Activated CD8-positive, alpha-beta T cell treated with anti-CD3 and anti-CD28 coated beads, Interleukin-2, amount 10 ng/mL, durations not matched to agents 7 days and 5 days (primary cell): Measurements from ENCODE around the gene SEC14L2. TPM values are rescaled to one million over a fixed set of nuclear protein-coding genes. Genes with fewer than 3 reads are reported as not detected.
"Not testable (repeated sequence)": the region's sequence is repeated elsewhere in the genome, so short reads cannot be mapped to it uniquely, and the experiment has no call there.

ENCODE experiments used
- ATAC-seq: fragments of 150-1000 bp; cut with Tn5 transposase; one replicate; pipeline ENCODE4 v1.10.0; 2021; ENCODE audit warnings: moderate library complexity
- CTCF ChIA-PET: fragments of 350-600 bp; sonication (Branson Sonifier 250); formaldehyde crosslinking; loops from one replicate; lab custom pipeline; 2021; ENCODE audit warnings: antibody characterized with exemption; lab: Charles Lee
- POLR2A ChIA-PET: fragments of 350-600 bp; sonication (Branson Sonifier 250); formaldehyde crosslinking; loops from one replicate; lab custom pipeline; 2021; ENCODE audit warnings: antibody characterized with exemption; lab: Charles Lee
- DNase-seq: peaks from one replicate; pipeline ENCODE4 v3.0.0-alpha.2; 2020
- H3K27ac Mint-ChIP-seq: one replicate; pipeline ENCODE4 v1.8.0; 2021; ENCODE audit warnings: mild to moderate bottlenecking, mixed read lengths
- H3K27me3 Mint-ChIP-seq: one replicate; pipeline ENCODE4 v1.8.0; 2021; ENCODE audit warnings: low read depth, mixed read lengths
- H3K36me3 Mint-ChIP-seq: one replicate; pipeline ENCODE4 v1.8.0; 2021; ENCODE audit warnings: low read depth, mixed read lengths
- H3K4me1 Mint-ChIP-seq: one replicate; pipeline ENCODE4 v1.8.0; 2021; ENCODE audit warnings: low read depth, mixed read lengths
- H3K4me3 Mint-ChIP-seq: one replicate; pipeline ENCODE4 v1.8.0; 2021; ENCODE audit warnings: mild to moderate bottlenecking, mixed read lengths
- H3K9me3 Mint-ChIP-seq: one replicate; pipeline ENCODE4 v1.8.0; 2022; ENCODE audit warnings: mixed read lengths; ENCODE audit not compliant: insufficient read depth
- total RNA-seq, 2 experiments: library from RNA; stranded (reverse); gene quantifications; one replicate each; pipeline ENCODE4 v1.2.3, GENCODE V29; 2021

SEC14L2 gene
- total RNA-seq, 2 experiments from 2014 or later, result 9.7 to 13.1 TPM

GRCh38 chr22:30393322-30393680 lies 3.5 kb upstream of the SEC14L2 start:
- ChIA-PET POLR2A (interaction anchor here (0.7 to 2.8 kb wide), 2 partner anchors 31 to 179 kb away, joined by 4 to 18 read pairs; partner anchors contain the start of gene MTFP1), CTCF (interaction anchor here (1.9 to 17.8 kb wide), 4 partner anchors 31 to 103 kb away, joined by 8 to 346 read pairs (median 110); partner anchors contain the start of genes CASTOR1 and MTFP1)
- Mint-ChIP-seq H3K27me3 (no peaks in the 10 kb centered on the region), H3K27ac (peak overlapping the region; percentile 76), H3K4me3 (no peak overlapping the region), H3K4me1 (peaks cover 57% of the 10 kb centered on the region), H3K9me3 (no peaks in the 10 kb centered on the region), H3K36me3 (no peaks in the 10 kb centered on the region)
- DNase-seq (no peak), ATAC-seq (no peak)

GRCh38 chr22:30393885-30394284 lies 2.9 kb upstream of the SEC14L2 start:
- POLR2A ChIA-PET, result interaction anchor here (2.8 kb wide), 1 partner anchor 31 kb away, joined by 18 read pairs; the partner anchor contains the start of gene MTFP1
- no peak overlapping the region for H3K27ac Mint-ChIP-seq
- H3K27me3 Mint-ChIP-seq, result no peaks in the 10 kb centered on the region
- H3K9me3 Mint-ChIP-seq, result no peaks in the 10 kb centered on the region
- peaks cover 62% of the 10 kb centered on the region for H3K4me1 Mint-ChIP-seq
- H3K4me3 Mint-ChIP-seq, result no peak overlapping the region
- no peak for ATAC-seq
- no peak for DNase-seq
- H3K36me3 Mint-ChIP-seq, result no peaks in the 10 kb centered on the region
- CTCF ChIA-PET, result interaction anchor here (4.7 to 17.8 kb wide), 3 partner anchors 30 to 104 kb away, joined by 54 to 346 read pairs (median 166); partner anchors contain the start of genes CASTOR1 and MTFP1

GRCh38 chr22:30397656-30398635 lies 1.1 kb downstream of the SEC14L2 start:
- Mint-ChIP-seq H3K27ac (peak overlapping the region; percentile 20), H3K4me3 (peak overlapping the region; percentile 90), H3K4me1 (peaks cover 46% of the 10 kb centered on the region), H3K36me3 (peaks cover 6% of the 10 kb centered on the region), H3K9me3 (no peaks in the 10 kb centered on the region), H3K27me3 (no peaks in the 10 kb centered on the region)
- ChIA-PET CTCF (interaction anchor here (1.0 to 17.8 kb wide), 11 partner anchors 7 to 108 kb away, joined by 3 to 346 read pairs (median 4); partner anchors contain the start of genes CASTOR1, MTFP1 and RNF215), POLR2A (interaction anchor here (0.8 to 2.0 kb wide), 3 partner anchors 16 to 41 kb away, joined by 3 to 9 read pairs (median 8); no protein-coding TSS in a partner anchor)
- no peak for ATAC-seq
- DNase-seq, result no peak

- ChIA-PET CTCF (interaction anchor here (0.6 to 17.8 kb wide), 6 partner anchors 8 to 109 kb away, joined by 3 to 346 read pairs (median 4); partner anchors contain the start of genes CASTOR1 and MTFP1), POLR2A (interaction anchor here (0.8 to 2.0 kb wide), 3 partner anchors 22 to 40 kb away, joined by 3 to 8 read pairs (median 3); no protein-coding TSS in a partner anchor)
- peak overlapping the region; percentile 26 for H3K27ac Mint-ChIP-seq
- peaks cover 7% of the 10 kb centered on the region for H3K36me3 Mint-ChIP-seq
- peak overlapping the region; percentile 90 for H3K4me3 Mint-ChIP-seq
- DNase-seq (peak; percentile 38), ATAC-seq (no peak)
- no peaks in the 10 kb centered on the region for H3K9me3 Mint-ChIP-seq
- peaks cover 36% of the 10 kb centered on the region for H3K4me1 Mint-ChIP-seq
- H3K27me3 Mint-ChIP-seq, result no peaks in the 10 kb centered on the region
Measured at GRCh38 chr22:30398685-30399680, 2.2 kb downstream of the SEC14L2 start.

- no peaks in the 10 kb centered on the region for H3K9me3 Mint-ChIP-seq
- ChIA-PET CTCF (interaction anchor here (1.5 to 17.8 kb wide), 3 partner anchors 9 to 109 kb away, joined by 4 to 346 read pairs (median 166); partner anchors contain the start of genes CASTOR1 and MTFP1), POLR2A (interaction anchor here (1.1 kb wide), 1 partner anchor 22 kb away, joined by 3 read pairs; no protein-coding TSS in a partner anchor)
- no peak for DNase-seq
- peaks cover 8% of the 10 kb centered on the region for H3K36me3 Mint-ChIP-seq
- H3K4me1 Mint-ChIP-seq, result peaks cover 35% of the 10 kb centered on the region
- H3K27ac Mint-ChIP-seq, result no peak overlapping the region
- H3K27me3 Mint-ChIP-seq, result no peaks in the 10 kb centered on the region
- ATAC-seq, result no peak
- H3K4me3 Mint-ChIP-seq, result no peak overlapping the region
Measured at GRCh38 chr22:30399718-30400117, 2.9 kb downstream of the SEC14L2 start.

GRCh38 chr22:30400159-30400558 lies 3.3 kb downstream of the SEC14L2 start:
- H3K27ac Mint-ChIP-seq, result no peak overlapping the region
- ATAC-seq (no peak), DNase-seq (no peak)
- peaks cover 8% of the 10 kb centered on the region for H3K36me3 Mint-ChIP-seq
- peaks cover 35% of the 10 kb centered on the region for H3K4me1 Mint-ChIP-seq
- no peaks in the 10 kb centered on the region for H3K27me3 Mint-ChIP-seq
- POLR2A ChIA-PET, result no interaction called here
- CTCF ChIA-PET, result interaction anchor here (12.0 to 17.8 kb wide), 2 partner anchors 24 to 110 kb away, joined by 166 to 346 read pairs; partner anchors contain the start of genes CASTOR1 and MTFP1
- H3K9me3 Mint-ChIP-seq, result no peaks in the 10 kb centered on the region
- H3K4me3 Mint-ChIP-seq, result no peak overlapping the region

GRCh38 chr22:30401024-30401423 lies 4.2 kb downstream of the SEC14L2 start:
- CTCF ChIA-PET, H3K4me3 Mint-ChIP-seq, H3K27ac Mint-ChIP-seq, ATAC-seq, H3K36me3 Mint-ChIP-seq, H3K27me3 Mint-ChIP-seq, DNase-seq, H3K9me3 Mint-ChIP-seq: not testable (repeated sequence)
- H3K4me1 Mint-ChIP-seq, result peaks cover 30% of the 10 kb centered on the region
- POLR2A ChIA-PET, result interaction anchor here (2.3 kb wide), 1 partner anchor 23 kb away, joined by 11 read pairs; no protein-coding TSS in a partner anchor

- ATAC-seq (no peak), DNase-seq (no peak)
- peaks cover 21% of the 10 kb centered on the region for H3K4me1 Mint-ChIP-seq
- no peaks in the 10 kb centered on the region for H3K9me3 Mint-ChIP-seq
- POLR2A ChIA-PET, result interaction anchor here (0.9 to 2.3 kb wide), 2 partner anchors 20 to 22 kb away, joined by 3 to 11 read pairs; no protein-coding TSS in a partner anchor
- H3K27me3 Mint-ChIP-seq, result no peaks in the 10 kb centered on the region
- CTCF ChIA-PET, result interaction anchor here (1.0 to 1.4 kb wide), 7 partner anchors 9 to 294 kb away, joined by 3 to 4 read pairs (median 3); partner anchors contain the start of gene CASTOR1
- H3K4me3 Mint-ChIP-seq, result no peak overlapping the region
- H3K36me3 Mint-ChIP-seq, result peaks cover 16% of the 10 kb centered on the region
- no peak overlapping the region for H3K27ac Mint-ChIP-seq
Measured at GRCh38 chr22:30402028-30402765, 5.4 kb downstream of the SEC14L2 start.

GRCh38 chr22:30402766-30403104 lies 5.9 kb downstream of the SEC14L2 start:
- CTCF ChIA-PET, result interaction anchor here (1.0 to 1.4 kb wide), 6 partner anchors 9 to 294 kb away, joined by 3 to 4 read pairs (median 4); partner anchors contain the start of gene CASTOR1
- H3K4me3 Mint-ChIP-seq, ATAC-seq, H3K27me3 Mint-ChIP-seq, DNase-seq, H3K9me3 Mint-ChIP-seq, H3K27ac Mint-ChIP-seq: not testable (repeated sequence)
- Mint-ChIP-seq H3K36me3 (peaks cover 16% of the 10 kb centered on the region), H3K4me1 (peaks cover 18% of the 10 kb centered on the region)
- POLR2A ChIA-PET, result interaction anchor here (2.3 kb wide), 1 partner anchor 21 kb away, joined by 11 read pairs; no protein-coding TSS in a partner anchor

- no peak for ATAC-seq
- H3K4me1 Mint-ChIP-seq, result peaks cover 11% of the 10 kb centered on the region
- no peaks in the 10 kb centered on the region for H3K9me3 Mint-ChIP-seq
- H3K4me3 Mint-ChIP-seq, result no peak overlapping the region
- CTCF ChIA-PET, result interaction anchor here (2.7 kb wide), 1 partner anchor 21 kb away, joined by 18 read pairs; the partner anchor contains the start of gene MTFP1
- H3K27me3 Mint-ChIP-seq, result no peaks in the 10 kb centered on the region
- no peak overlapping the region for H3K27ac Mint-ChIP-seq
- no peak for DNase-seq
- peaks cover 17% of the 10 kb centered on the region for H3K36me3 Mint-ChIP-seq
- POLR2A ChIA-PET, result no interaction called here
Measured at GRCh38 chr22:30404307-30404706, 7.5 kb downstream of the SEC14L2 start.
